ENCODE results near the gene HOXB2. TPM values are rescaled to one million over a fixed set of nuclear protein-coding genes. Genes with fewer than 3 reads are reported as not detected.
"Not testable (repeated sequence)": the region's sequence is repeated elsewhere in the genome, so short reads cannot be mapped to it uniquely, and the experiment has no call there.

Gene HOXB2
- total RNA-seq, 2 experiments from 2014 or later = 3.4 to 4.7 TPM

- H3K4me1 Mint-ChIP-seq, POLR2A ChIA-PET: not testable (repeated sequence)
These were observed 8.9 kb downstream of the HOXB2 start for GRCh38 chr17:48535793-48536559.

GRCh38 chr17:48532261-48532660 is 12.6 kb downstream of the HOXB2 start:
- peaks cover 40% of the 10 kb centered on the region for H3K27me3 Mint-ChIP-seq
- ChIA-PET CTCF (interaction anchor here (0.6 to 1.9 kb wide), 5 partner anchors 10 to 319 kb away, joined by 3 to 5 read pairs (median 3); no protein-coding TSS in a partner anchor), POLR2A (no interaction called here)
- DNase-seq = no peak
- no peaks in the 10 kb centered on the region for H3K9me3 Mint-ChIP-seq
- no peaks in the 10 kb centered on the region for H3K4me1 Mint-ChIP-seq
- no peaks in the 10 kb centered on the region for H3K36me3 Mint-ChIP-seq (ENCODE audit: low read depth)
- no peak overlapping the region for H3K4me3 Mint-ChIP-seq
- no peak overlapping the region for H3K27ac Mint-ChIP-seq

More at GRCh38 chr17:48535793-48536559, 8.9 kb downstream of the HOXB2 start:
- H3K27ac Mint-ChIP-seq; H3K9me3 Mint-ChIP-seq; DNase-seq; H3K36me3 Mint-ChIP-seq (ENCODE audit: low read depth); H3K4me3 Mint-ChIP-seq; CTCF ChIA-PET: not testable (repeated sequence)
- H3K27me3 Mint-ChIP-seq = peaks cover 43% of the 10 kb centered on the region

GRCh38 chr17:48530887-48531272 is 14.0 kb downstream of the HOXB2 start, which contains the start of gene HOXB1:
Gene HOXB1 (minus strand): TSS chr17:48531011. CDS start chr17:48530904, 107 bp downstream.
- no peak within 1 kb of the TSS for H3K4me3 Mint-ChIP-seq
- DNase-seq = no peak
- peaks cover 1% of the 10 kb centered on the region for H3K4me1 Mint-ChIP-seq
- H3K36me3 Mint-ChIP-seq (ENCODE audit: low read depth) = no peaks in the 10 kb centered on the region
- H3K9me3 Mint-ChIP-seq = no peaks in the 10 kb centered on the region
- ChIA-PET CTCF (no interaction called here), POLR2A (no interaction called here)
- peaks cover 45% of the 10 kb centered on the region for H3K27me3 Mint-ChIP-seq
- H3K27ac Mint-ChIP-seq = no peak within 1 kb of the TSS

- POLR2A ChIA-PET = no interaction called here
These were observed 14.6 kb downstream of the HOXB2 start for GRCh38 chr17:48530208-48530886.

GRCh38 chr17:48529683-48530009 is 15.3 kb downstream of the HOXB2 start:
- DNase-seq = no peak
- POLR2A ChIA-PET = no interaction called here
- CTCF ChIA-PET = interaction anchor here (0.6 to 1.5 kb wide), 2 partner anchors 16 to 33 kb away, joined by 3 to 4 read pairs; no protein-coding TSS in a partner anchor
- no peak overlapping the region for H3K4me3 Mint-ChIP-seq
- H3K27ac Mint-ChIP-seq = no peak overlapping the region
- peaks cover 57% of the 10 kb centered on the region for H3K27me3 Mint-ChIP-seq
- no peaks in the 10 kb centered on the region for H3K36me3 Mint-ChIP-seq (ENCODE audit: low read depth)
- peaks cover 1% of the 10 kb centered on the region for H3K4me1 Mint-ChIP-seq
- H3K9me3 Mint-ChIP-seq = no peaks in the 10 kb centered on the region

More at GRCh38 chr17:48530208-48530886, 14.6 kb downstream of the HOXB2 start:
- Mint-ChIP-seq H3K36me3 (ENCODE audit: low read depth) (no peaks in the 10 kb centered on the region), H3K27me3 (peaks cover 51% of the 10 kb centered on the region), H3K9me3 (no peaks in the 10 kb centered on the region), H3K4me1 (peaks cover 1% of the 10 kb centered on the region), H3K27ac (no peak overlapping the region), H3K4me3 (no peak overlapping the region)
- CTCF ChIA-PET = no interaction called here
- DNase-seq = no peak

- peaks cover 1% of the 10 kb centered on the region for H3K4me1 Mint-ChIP-seq
- H3K27me3 Mint-ChIP-seq = peaks cover 59% of the 10 kb centered on the region
- no peaks in the 10 kb centered on the region for H3K36me3 Mint-ChIP-seq (ENCODE audit: low read depth)
- DNase-seq = no peak
- POLR2A ChIA-PET = no interaction called here
- CTCF ChIA-PET = interaction anchor here (0.6 to 1.5 kb wide), 3 partner anchors 15 to 33 kb away, joined by 3 to 4 read pairs (median 3); no protein-coding TSS in a partner anchor
- H3K27ac Mint-ChIP-seq = no peak overlapping the region
- H3K9me3 Mint-ChIP-seq = no peaks in the 10 kb centered on the region
- no peak overlapping the region for H3K4me3 Mint-ChIP-seq
These were observed 15.8 kb downstream of the HOXB2 start for GRCh38 chr17:48528936-48529682.

GRCh38 chr17:48528153-48528935 is 16.6 kb downstream of the HOXB2 start:
- H3K4me3 Mint-ChIP-seq = no peak overlapping the region

GRCh38 chr17:48527547-48527932 is 17.4 kb downstream of the HOXB2 start:
- ChIA-PET POLR2A (no interaction called here), CTCF (interaction anchor here (0.6 to 1.2 kb wide), 2 partner anchors 17 to 29 kb away, joined by 3 read pairs; no protein-coding TSS in a partner anchor)
- Mint-ChIP-seq H3K4me1 (peaks cover 1% of the 10 kb centered on the region), H3K36me3 (ENCODE audit: low read depth) (no peaks in the 10 kb centered on the region), H3K27me3 (peaks cover 67% of the 10 kb centered on the region), H3K27ac (no peak overlapping the region), H3K4me3 (no peak overlapping the region), H3K9me3 (no peaks in the 10 kb centered on the region)
- no peak for DNase-seq

More at GRCh38 chr17:48528153-48528935, 16.6 kb downstream of the HOXB2 start:
- no peak overlapping the region for H3K27ac Mint-ChIP-seq
- H3K4me1 Mint-ChIP-seq = peaks cover 1% of the 10 kb centered on the region
- ChIA-PET CTCF (interaction anchor here (0.6 to 1.5 kb wide), 3 partner anchors 15 to 28 kb away, joined by 3 to 4 read pairs (median 3); no protein-coding TSS in a partner anchor), POLR2A (no interaction called here)
- peaks cover 63% of the 10 kb centered on the region for H3K27me3 Mint-ChIP-seq
- no peaks in the 10 kb centered on the region for H3K9me3 Mint-ChIP-seq
- no peak for DNase-seq
- H3K36me3 Mint-ChIP-seq (ENCODE audit: low read depth) = no peaks in the 10 kb centered on the region

- Mint-ChIP-seq H3K27me3 (peaks cover 70% of the 10 kb centered on the region), H3K4me1 (peaks cover 1% of the 10 kb centered on the region)
These were observed 18.0 kb downstream of the HOXB2 start for GRCh38 chr17:48526608-48527546.

GRCh38 chr17:48523010-48523409 is 21.9 kb downstream of the HOXB2 start:
- H3K9me3 Mint-ChIP-seq = no peaks in the 10 kb centered on the region
- H3K27ac Mint-ChIP-seq = no peak overlapping the region
- H3K27me3 Mint-ChIP-seq = peaks cover 72% of the 10 kb centered on the region
- H3K4me1 Mint-ChIP-seq = peaks cover 11% of the 10 kb centered on the region
- no peak overlapping the region for H3K4me3 Mint-ChIP-seq
- ChIA-PET POLR2A (no interaction called here), CTCF (interaction anchor here (0.6 to 1.5 kb wide), 4 partner anchors 10 to 390 kb away, joined by 3 read pairs; no protein-coding TSS in a partner anchor)
- no peaks in the 10 kb centered on the region for H3K36me3 Mint-ChIP-seq (ENCODE audit: low read depth)
- no peak for DNase-seq

More at GRCh38 chr17:48526608-48527546, 18.0 kb downstream of the HOXB2 start:
- CTCF ChIA-PET = no interaction called here
- DNase-seq = no peak
- H3K36me3 Mint-ChIP-seq (ENCODE audit: low read depth) = no peaks in the 10 kb centered on the region
- POLR2A ChIA-PET = no interaction called here
- no peak overlapping the region for H3K4me3 Mint-ChIP-seq
- no peak overlapping the region for H3K27ac Mint-ChIP-seq
- H3K9me3 Mint-ChIP-seq = no peaks in the 10 kb centered on the region

GRCh38 chr17:48522031-48522653 is 22.8 kb downstream of the HOXB2 start:
- H3K4me3 Mint-ChIP-seq = no peak overlapping the region
- peaks cover 14% of the 10 kb centered on the region for H3K4me1 Mint-ChIP-seq
- H3K9me3 Mint-ChIP-seq = peaks cover 3% of the 10 kb centered on the region
- DNase-seq = no peak
- no peak overlapping the region for H3K27ac Mint-ChIP-seq
- ChIA-PET CTCF (interaction anchor here (0.6 to 1.4 kb wide), 9 partner anchors 9 to 504 kb away, joined by 3 to 4 read pairs (median 3); no protein-coding TSS in a partner anchor), POLR2A (no interaction called here)
- H3K36me3 Mint-ChIP-seq (ENCODE audit: low read depth) = no peaks in the 10 kb centered on the region
- peaks cover 75% of the 10 kb centered on the region for H3K27me3 Mint-ChIP-seq

Measured in activated CD4-positive, alpha-beta T cell treated with anti-CD3 and anti-CD28 coated beads, Interleukin-2, amount 10 ng/mL, durations not matched to agents 7 days and 5 days (primary cell).